Thyroid gland (tissue), 4 donors: ENCODE results near the gene CCDC154.

ENCODE experiments used
- POLR2A ChIP-seq, 2 donors: fragments of 450-650 bp; IDR thresholded peaks; one replicate each; pipeline ENCODE4 v1.6.1; 2017; ENCODE audit warnings: antibody characterized with exemption in 2 of 2, mild to moderate bottlenecking in 2 of 2, moderate library complexity in 1 of 2
- TF ChIP-seq, protein P1 (sequence below), 6 experiments: fragments of 200-600 bp in 3 of 6; fragments of 450-650 bp in 3 of 6; sonication (generic) in 3 of 6; IDR thresholded peaks; one replicate each; pipeline ENCODE4 v1.5.1; 2016 to 2019; ENCODE audit warnings: antibody characterized with exemption in 6 of 6, mild to moderate bottlenecking in 2 of 6, inconsistent platforms in 1 of 6, moderate library complexity in 1 of 6

DNA sequence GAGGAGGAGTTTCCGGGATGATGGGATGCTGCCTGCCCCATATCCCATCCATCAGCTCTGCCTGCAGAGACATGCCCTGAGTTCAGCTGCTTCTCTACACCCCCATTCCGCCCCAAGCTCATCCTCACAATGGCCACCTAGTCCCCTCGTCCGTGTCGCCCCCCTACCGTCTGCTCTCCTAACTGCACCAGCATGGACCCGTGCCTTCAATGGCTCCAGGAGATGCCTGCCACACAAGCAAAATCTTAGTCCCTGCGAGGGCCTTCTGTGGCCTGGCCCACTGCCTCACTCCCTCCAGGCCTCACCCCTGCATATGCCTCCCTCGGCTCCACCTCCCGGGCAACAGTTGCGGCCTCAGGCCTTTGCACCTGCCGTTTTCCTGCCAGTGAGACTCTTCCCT, 47.0 kb upstream of the CCDC154 start:
- TF ChIP-seq, protein P1, sequence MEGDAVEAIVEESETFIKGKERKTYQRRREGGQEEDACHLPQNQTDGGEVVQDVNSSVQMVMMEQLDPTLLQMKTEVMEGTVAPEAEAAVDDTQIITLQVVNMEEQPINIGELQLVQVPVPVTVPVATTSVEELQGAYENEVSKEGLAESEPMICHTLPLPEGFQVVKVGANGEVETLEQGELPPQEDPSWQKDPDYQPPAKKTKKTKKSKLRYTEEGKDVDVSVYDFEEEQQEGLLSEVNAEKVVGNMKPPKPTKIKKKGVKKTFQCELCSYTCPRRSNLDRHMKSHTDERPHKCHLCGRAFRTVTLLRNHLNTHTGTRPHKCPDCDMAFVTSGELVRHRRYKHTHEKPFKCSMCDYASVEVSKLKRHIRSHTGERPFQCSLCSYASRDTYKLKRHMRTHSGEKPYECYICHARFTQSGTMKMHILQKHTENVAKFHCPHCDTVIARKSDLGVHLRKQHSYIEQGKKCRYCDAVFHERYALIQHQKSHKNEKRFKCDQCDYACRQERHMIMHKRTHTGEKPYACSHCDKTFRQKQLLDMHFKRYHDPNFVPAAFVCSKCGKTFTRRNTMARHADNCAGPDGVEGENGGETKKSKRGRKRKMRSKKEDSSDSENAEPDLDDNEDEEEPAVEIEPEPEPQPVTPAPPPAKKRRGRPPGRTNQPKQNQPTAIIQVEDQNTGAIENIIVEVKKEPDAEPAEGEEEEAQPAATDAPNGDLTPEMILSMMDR (IDR thresholded peaks at IDR 0.05), result no peak
- TF ChIP-seq POLR2A (IDR thresholded peaks at IDR 0.05), result no peak
